Epithelial cell of proximal tubule (primary cell): ENCODE data around the gene TRIM75. TPM values are rescaled to one million over a fixed set of nuclear protein-coding genes. Genes with fewer than 3 reads are reported as not detected.

Source experiments
- DNase-seq: peaks from one replicate; pipeline ENCODE4 v3.0.0-alpha.2; 2011; ENCODE audit warnings: low read depth
- H3K4me3 ChIP-seq: 2 replicates; pipeline ENCODE4 v1.5.1; 2011; ENCODE audit warnings: low read depth, mild to moderate bottlenecking, low read length
- CTCF ChIP-seq: conservative IDR thresholded peaks from 2 replicates; pipeline ENCODE4 v1.5.1; 2012; ENCODE audit warnings: low read depth, mild to moderate bottlenecking, low read length
- total RNA-seq: library from RNA; depleted of rRNA; stranded (reverse); fragments of >200 nt; gene quantifications from 2 replicates; pipeline ENCODE4 v1.2.3, GENCODE V29; 2015

Gene TRIM75
- total RNA-seq, 1 donor from 2014 or later = not detected

- DNase-seq = no peak
- no peak for TF ChIP-seq CTCF
- no peak overlapping the region for H3K4me3 ChIP-seq
These were observed 48.0 kb downstream of the TRIM75 start for GRCh38 chr4:165101641-165102040.

- no peak for TF ChIP-seq CTCF
- DNase-seq = no peak
- H3K4me3 ChIP-seq = no peak overlapping the region
These were observed 52.9 kb downstream of the TRIM75 start for GRCh38 chr4:165106518-165106917.

Other genes with a start within 250 kb of the TRIM75 start
- not detected in 2 replicates for gene APELA, start 176.7 kb upstream of the TRIM75 start, total RNA-seq
- 0.94 TPM in 1 of 2 replicates, not detected in the other for gene TRIM61, start 76.2 kb upstream of the TRIM75 start, total RNA-seq
- not detected in 2 replicates for gene TRIM60, start 21.9 kb upstream of the TRIM75 start, total RNA-seq
- gene TMEM192, start 59.0 kb downstream of the TRIM75 start, total RNA-seq = 9.0 and 14.5 TPM in 2 replicates
- gene KLHL2, start 153.7 kb downstream of the TRIM75 start, total RNA-seq = 17.4 and 19.5 TPM in 2 replicates